HG03520 (cell line): Measurements from ENCODE around the gene AFG3L2.

Experiments used
- ATAC-seq: cut with Tn5 transposase; IDR thresholded peaks from one replicate; pipeline ENCODE4 v1.9.1; 2021; ENCODE audit warnings: mild to moderate bottlenecking, moderate library complexity; ENCODE audit not compliant: unreplicated experiment

AFG3L2 gene

GRCh38 chr18:12282442-12283039 lies 94.5 kb downstream of the AFG3L2 start:
- no peak for ATAC-seq

GRCh38 chr18:12281861-12282260 lies 95.2 kb downstream of the AFG3L2 start:
- no peak for ATAC-seq

GRCh38 chr18:12279781-12280531 lies 97.1 kb downstream of the AFG3L2 start:
- no peak for ATAC-seq
